Mucosa of stomach (tissue), 1 donor: ENCODE results near the gene NLRX1.
"Not testable (repeated sequence)": the region's sequence is repeated elsewhere in the genome, so short reads cannot be mapped to it uniquely, and the experiment has no call there.

ENCODE experiments used
- H3K27me3 ChIP-seq: one replicate; pipeline ENCODE4 v1.7.0; 2013; ENCODE audit warnings: mild to moderate bottlenecking, low read length; ENCODE audit not compliant: control insufficient read depth, insufficient read depth
- H3K36me3 ChIP-seq: one replicate; pipeline ENCODE4 v1.7.0; 2013; ENCODE audit warnings: low read length; ENCODE audit not compliant: control insufficient read depth, insufficient read depth
- H3K4me1 ChIP-seq: one replicate; pipeline ENCODE4 v1.7.0; 2013; ENCODE audit warnings: mild to moderate bottlenecking, low read length; ENCODE audit not compliant: control insufficient read depth, insufficient read depth
- H3K4me3 ChIP-seq: one replicate; pipeline ENCODE4 v1.7.0; 2013; ENCODE audit warnings: low read length
- H3K9ac ChIP-seq: one replicate; pipeline ENCODE4 v1.7.0; 2013; ENCODE audit warnings: mild to moderate bottlenecking, low read length, moderate library complexity
- H3K9me3 ChIP-seq: one replicate; pipeline ENCODE4 v1.7.0; 2013; ENCODE audit warnings: mild to moderate bottlenecking, low read length, moderate library complexity; ENCODE audit not compliant: control insufficient read depth
- donor health status: Pancreatic carcinoma.

The NLRX1 gene

DNA sequence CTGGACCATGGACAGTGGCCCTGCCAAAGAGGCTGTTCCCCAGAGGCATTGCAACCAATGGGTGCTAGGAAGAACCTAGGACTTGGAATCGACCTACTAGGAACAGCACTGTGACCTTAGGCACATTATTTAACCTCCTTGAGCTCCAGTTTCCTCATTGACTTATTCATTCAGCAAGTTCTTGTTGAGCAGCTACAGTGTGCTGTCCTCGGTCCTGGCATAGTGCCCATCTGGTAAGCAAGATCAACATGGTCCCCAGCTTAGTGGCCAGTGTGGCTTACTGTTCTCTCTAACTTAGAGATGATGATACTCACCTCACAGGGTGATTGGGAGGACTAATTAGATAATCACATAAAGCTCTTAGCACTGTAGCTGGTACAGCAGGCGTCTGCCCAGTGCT, 11.5 kb upstream of the NLRX1 start:
- H3K27me3 ChIP-seq: peaks cover 14% of the 10 kb centered on the region
- H3K4me1 ChIP-seq: no peaks in the 10 kb centered on the region
- H3K36me3 ChIP-seq: no peaks in the 10 kb centered on the region
- H3K4me3 ChIP-seq: no peak overlapping the region
- no peaks in the 10 kb centered on the region for H3K9me3 ChIP-seq
- no peak overlapping the region for H3K9ac ChIP-seq

DNA sequence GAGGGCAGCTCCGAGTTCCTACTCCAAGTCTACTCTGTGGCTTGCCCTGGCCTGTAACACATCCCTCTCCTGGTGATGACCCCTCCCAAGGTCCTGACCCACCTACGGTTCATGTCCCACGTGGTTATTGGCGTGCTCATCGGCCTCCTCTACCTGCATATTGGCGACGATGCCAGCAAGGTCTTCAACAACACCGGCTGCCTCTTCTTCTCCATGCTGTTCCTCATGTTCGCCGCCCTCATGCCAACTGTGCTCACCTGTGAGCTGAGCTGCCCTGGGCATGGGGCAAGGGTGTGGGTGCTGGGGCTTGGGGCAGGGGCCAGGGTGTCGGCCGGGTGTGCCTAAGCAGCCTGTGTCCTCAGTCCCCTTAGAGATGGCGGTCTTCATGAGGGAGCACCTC, 10.1 kb upstream of the NLRX1 start:
- no peaks in the 10 kb centered on the region for H3K36me3 ChIP-seq
- H3K4me1 ChIP-seq: no peaks in the 10 kb centered on the region
- no peaks in the 10 kb centered on the region for H3K9me3 ChIP-seq
- H3K27me3 ChIP-seq: peaks cover 9% of the 10 kb centered on the region
- no peak overlapping the region for H3K9ac ChIP-seq
- H3K4me3 ChIP-seq: no peak overlapping the region

DNA sequence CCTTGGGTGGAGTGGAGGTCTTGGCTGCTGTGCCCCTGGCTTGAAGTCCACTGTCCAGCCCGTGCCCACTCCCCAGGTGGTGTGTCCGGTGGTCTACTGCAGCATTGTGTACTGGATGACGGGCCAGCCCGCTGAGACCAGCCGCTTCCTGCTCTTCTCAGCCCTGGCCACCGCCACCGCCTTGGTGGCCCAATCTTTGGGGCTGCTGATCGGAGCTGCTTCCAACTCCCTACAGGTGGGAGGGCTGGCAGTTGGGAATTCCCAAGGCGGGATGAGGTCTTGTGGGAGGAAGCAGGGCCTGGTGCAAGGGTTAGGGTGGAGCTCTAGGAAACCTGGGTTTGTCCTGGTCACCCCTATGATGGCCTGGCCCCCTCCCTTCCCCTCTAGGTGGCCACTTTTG, 8.4 kb upstream of the NLRX1 start:
- Histone ChIP-seq H3K9ac (no peak overlapping the region), H3K9me3 (no peaks in the 10 kb centered on the region), H3K4me1 (no peaks in the 10 kb centered on the region), H3K27me3 (peaks cover 3% of the 10 kb centered on the region), H3K36me3 (no peaks in the 10 kb centered on the region), H3K4me3 (no peak overlapping the region)

DNA sequence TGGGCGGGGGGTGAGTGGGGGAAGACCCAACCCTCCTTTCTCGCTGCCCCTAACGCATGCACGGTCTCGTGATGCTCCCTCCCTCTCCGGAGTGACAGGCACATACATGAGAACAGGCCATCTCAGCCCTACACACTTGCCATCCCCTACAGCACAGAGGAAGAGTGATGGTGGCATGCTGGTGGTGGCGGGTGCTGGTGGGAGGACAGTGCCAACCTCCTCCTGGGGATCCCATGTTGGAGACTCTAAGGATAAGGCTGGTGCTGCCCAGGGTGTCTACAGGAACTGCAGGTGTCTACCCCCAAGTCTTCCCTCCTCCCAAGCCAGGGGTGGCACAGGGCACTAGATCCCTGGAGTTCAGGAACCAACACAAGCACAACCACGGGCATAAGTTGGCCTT, 6.7 kb upstream of the NLRX1 start:
- H3K27me3 ChIP-seq: peaks cover 3% of the 10 kb centered on the region
- H3K4me1 ChIP-seq: no peaks in the 10 kb centered on the region
- H3K9ac ChIP-seq: no peak overlapping the region
- no peak overlapping the region for H3K4me3 ChIP-seq
- H3K36me3 ChIP-seq: no peaks in the 10 kb centered on the region
- H3K9me3 ChIP-seq: no peaks in the 10 kb centered on the region

DNA sequence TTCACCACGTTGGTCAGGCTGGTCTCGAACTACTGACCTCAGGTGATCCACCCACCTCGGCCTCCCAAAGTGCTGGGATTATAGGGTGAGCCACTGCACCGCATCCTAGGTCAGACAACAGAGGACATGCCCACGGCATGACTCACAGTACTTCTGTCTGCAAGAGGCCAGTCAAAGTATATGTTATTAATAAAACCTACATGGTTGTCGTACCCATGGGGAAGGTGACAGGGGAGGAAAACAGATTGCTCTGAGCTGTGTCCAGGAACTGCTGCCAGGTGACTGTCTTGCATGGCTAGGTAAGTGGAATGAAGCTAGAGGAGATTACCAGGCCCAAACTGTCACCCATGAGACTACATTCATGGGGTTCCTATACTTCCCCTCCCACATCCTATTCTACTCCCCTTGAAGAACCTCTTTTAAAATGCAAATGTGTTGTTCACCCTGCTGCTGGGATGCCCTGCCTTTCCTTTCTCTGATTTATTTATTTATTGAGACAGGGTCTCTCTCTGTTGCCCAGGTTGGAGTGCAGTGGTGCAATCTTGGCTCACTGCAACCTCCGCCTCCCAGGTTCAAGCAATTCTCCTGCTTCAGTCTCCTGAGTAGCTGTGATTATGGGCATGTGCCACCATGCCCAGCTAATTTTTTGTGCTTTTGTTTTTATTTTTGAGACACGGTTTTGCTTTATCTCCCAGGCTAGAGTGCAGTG, 2.0 kb upstream of the NLRX1 start:
- Histone ChIP-seq H3K9ac (no peak overlapping the region), H3K4me1 (peaks cover 15% of the 10 kb centered on the region), H3K4me3 (no peak overlapping the region)

DNA sequence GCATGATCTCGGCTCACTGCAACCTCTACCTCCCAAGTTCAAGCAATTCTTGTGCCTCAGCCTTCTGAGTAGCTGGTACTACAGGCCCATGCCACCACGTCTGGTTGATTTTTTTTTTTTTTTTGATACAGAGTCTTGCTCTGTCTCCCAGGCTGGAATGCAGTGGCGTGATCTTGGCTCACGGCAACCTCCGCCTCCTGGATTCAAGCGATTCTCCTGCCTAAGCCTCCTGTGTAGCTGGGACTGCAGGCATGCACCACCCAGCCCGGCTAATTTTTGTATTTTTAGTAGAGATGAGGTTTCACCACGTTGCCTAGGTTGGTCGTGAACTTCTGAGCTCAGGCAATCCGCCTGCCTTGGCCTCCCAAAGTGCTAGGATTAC, 1.5 kb upstream of the NLRX1 start:
- H3K4me3 ChIP-seq, H3K27me3 ChIP-seq, H3K9ac ChIP-seq, H3K36me3 ChIP-seq, H3K9me3 ChIP-seq: not testable (repeated sequence)
- peaks cover 15% of the 10 kb centered on the region for H3K4me1 ChIP-seq

More for the DNA sequence above, 2.0 kb upstream of the NLRX1 start:
- H3K27me3 ChIP-seq: no peaks in the 10 kb centered on the region
- H3K36me3 ChIP-seq: no peaks in the 10 kb centered on the region
- no peaks in the 10 kb centered on the region for H3K9me3 ChIP-seq

DNA sequence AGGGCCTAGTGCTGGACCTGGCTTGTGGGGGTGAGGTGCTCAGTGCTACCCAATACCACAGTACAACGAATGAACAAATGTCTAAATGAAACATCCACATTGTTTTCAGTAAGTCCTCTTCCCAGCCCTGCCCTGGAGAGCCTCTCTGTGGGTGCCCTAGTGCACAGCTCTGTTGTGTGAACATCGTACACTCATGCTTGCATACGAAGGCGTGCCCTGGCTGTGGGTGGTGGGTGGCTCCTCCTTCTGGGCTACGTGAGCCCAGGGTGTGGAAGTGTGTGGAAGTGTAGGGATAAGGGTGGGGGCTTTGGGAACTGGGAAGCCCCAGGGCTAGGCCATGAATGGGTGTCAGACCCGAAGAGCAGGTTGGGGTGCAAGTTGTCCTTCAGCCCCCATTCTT, 592 bp upstream of the NLRX1 start:
- Histone ChIP-seq H3K9me3 (no peaks in the 10 kb centered on the region), H3K4me3 (peak overlapping the region; percentile 84), H3K4me1 (peaks cover 15% of the 10 kb centered on the region), H3K27me3 (no peaks in the 10 kb centered on the region), H3K9ac (peak overlapping the region; percentile 96), H3K36me3 (no peaks in the 10 kb centered on the region)

DNA sequence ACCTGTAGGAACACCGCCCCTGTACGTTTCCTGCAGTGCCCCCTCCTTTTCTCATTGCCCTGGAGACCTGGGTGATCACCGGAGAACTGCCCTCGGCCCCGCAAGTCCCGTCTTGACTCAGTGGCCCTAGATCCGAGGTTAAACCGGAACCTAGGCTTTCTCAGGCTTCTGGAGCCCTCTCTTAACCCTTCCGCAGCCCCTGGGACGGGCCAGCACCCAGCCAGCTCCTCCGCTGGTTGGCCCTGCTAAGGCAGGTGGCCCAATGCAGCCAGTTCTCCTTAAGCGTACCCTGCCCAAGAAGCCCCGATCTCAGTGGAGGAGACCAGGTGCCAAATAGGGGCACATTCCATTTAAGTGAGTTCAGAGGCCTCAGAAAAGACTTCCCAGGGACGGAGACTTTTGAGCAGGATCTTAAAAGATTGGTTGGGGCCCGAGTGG, 776 bp downstream of the NLRX1 start:
- Histone ChIP-seq H3K4me1 (peaks cover 15% of the 10 kb centered on the region), H3K4me3 (peak overlapping the region; percentile 84), H3K27me3 (no peaks in the 10 kb centered on the region), H3K36me3 (no peaks in the 10 kb centered on the region), H3K9me3 (no peaks in the 10 kb centered on the region), H3K9ac (peak overlapping the region; percentile 96)

DNA sequence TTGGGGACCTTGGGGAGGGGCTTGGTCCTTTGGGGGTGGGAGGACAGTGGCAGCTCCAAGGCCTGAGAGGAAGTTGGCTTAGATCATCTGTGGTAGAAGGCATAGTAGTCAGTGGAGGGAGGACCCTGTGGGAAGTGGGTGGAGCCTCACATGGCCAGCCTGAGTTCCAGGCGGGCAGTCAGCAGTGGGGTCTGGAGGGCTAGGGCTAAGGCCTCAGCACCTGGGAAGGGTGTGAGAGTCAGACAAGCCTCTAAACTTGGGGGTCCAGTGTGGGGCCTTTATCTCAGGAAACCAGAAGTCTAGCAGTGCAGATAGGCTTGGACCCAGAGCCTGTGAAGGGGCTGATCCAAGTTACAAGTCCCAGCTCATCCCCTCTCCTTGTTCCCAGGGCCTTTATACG, 4.0 kb downstream of the NLRX1 start:
- Histone ChIP-seq H3K9me3 (no peaks in the 10 kb centered on the region), H3K4me3 (no peak overlapping the region), H3K4me1 (peaks cover 15% of the 10 kb centered on the region), H3K27me3 (no peaks in the 10 kb centered on the region), H3K36me3 (no peaks in the 10 kb centered on the region), H3K9ac (no peak overlapping the region)

DNA sequence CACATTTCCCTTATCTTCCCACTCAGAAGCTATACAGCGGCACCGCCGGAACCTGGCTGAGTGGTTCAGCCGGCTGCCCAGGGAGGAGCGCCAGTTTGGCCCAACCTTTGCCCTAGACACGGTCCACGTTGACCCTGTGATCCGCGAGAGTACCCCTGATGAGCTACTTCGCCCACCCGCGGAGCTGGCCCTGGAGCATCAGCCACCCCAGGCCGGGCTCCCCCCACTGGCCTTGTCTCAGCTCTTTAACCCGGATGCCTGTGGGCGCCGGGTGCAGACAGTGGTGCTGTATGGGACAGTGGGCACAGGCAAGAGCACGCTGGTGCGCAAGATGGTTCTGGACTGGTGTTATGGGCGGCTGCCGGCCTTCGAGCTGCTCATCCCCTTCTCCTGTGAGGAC, 4.9 kb downstream of the NLRX1 start:
- Histone ChIP-seq H3K9ac (no peak overlapping the region), H3K4me3 (no peak overlapping the region), H3K4me1 (peaks cover 7% of the 10 kb centered on the region), H3K9me3 (no peaks in the 10 kb centered on the region), H3K36me3 (no peaks in the 10 kb centered on the region), H3K27me3 (no peaks in the 10 kb centered on the region)

DNA sequence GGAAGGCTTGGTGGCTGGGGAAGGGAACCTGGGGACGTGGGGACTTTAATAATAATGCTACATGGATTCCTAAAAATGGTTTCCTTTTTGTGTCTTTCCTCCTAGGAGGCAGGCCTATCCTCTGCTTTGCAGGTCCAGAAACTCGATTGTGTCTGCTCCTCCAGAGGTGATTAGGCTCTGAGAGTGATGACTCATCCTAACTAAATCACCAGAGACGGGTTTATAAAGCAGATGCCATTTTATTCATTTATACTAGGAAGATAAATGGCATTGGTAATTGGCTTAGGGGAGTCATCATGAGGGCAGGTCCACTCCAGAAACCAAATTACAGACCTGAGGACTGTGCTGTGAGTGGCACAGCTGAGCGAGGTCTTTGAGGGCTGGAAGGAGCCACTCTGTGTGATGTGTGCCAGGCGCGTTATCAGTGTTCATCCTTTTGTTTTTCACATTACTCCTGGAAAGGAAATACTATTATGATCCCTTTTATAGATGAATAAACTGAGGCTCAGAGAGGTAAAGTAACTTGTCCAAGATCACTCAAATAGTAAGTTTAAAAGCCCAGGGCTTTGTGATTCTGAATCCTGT, 7.1 kb downstream of the NLRX1 start:
- H3K9ac ChIP-seq: no peak overlapping the region
- H3K36me3 ChIP-seq: peaks cover 5% of the 10 kb centered on the region
- no peaks in the 10 kb centered on the region for H3K9me3 ChIP-seq
- H3K4me3 ChIP-seq: no peak overlapping the region
- no peaks in the 10 kb centered on the region for H3K27me3 ChIP-seq
- no peaks in the 10 kb centered on the region for H3K4me1 ChIP-seq

DNA sequence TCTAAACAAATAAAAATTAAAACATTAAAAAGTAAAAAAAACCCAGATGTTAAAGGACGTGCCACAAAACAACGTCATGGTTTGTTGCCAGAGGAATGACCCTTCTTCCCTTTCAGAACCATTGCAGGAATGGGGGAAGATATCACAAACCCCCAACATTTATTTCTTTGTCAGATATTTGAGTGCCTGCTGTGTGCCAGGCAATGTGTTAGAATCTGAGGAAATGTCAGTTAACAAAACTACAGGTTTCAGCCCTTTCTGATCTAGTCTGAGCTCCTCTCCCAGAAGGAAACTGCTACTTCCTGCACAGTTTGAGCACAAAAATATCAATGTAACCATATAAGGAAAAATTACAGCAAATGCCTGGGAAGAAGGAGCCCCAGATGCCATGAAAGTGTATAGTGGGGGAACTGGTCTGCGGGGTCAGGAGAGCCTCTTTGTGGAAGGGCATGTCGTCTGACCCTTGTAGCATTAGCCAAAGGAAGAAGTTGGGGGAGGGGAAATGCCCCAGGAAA, 9.7 kb downstream of the NLRX1 start:
- Histone ChIP-seq H3K9me3 (no peaks in the 10 kb centered on the region), H3K4me1 (no peaks in the 10 kb centered on the region), H3K4me3 (no peak overlapping the region), H3K36me3 (peaks cover 5% of the 10 kb centered on the region), H3K27me3 (no peaks in the 10 kb centered on the region), H3K9ac (no peak overlapping the region)
